ENCODE measurements around the gene HSD17B10.
A peak's percentile ranks its signal among the peaks of the same experiment; 100 is the strongest.

HSD17B10 gene

GRCh38 chrX:53447441-53447840 is 13.3 kb upstream of the HSD17B10 start:
- TF ChIP-seq, protein P1, sequence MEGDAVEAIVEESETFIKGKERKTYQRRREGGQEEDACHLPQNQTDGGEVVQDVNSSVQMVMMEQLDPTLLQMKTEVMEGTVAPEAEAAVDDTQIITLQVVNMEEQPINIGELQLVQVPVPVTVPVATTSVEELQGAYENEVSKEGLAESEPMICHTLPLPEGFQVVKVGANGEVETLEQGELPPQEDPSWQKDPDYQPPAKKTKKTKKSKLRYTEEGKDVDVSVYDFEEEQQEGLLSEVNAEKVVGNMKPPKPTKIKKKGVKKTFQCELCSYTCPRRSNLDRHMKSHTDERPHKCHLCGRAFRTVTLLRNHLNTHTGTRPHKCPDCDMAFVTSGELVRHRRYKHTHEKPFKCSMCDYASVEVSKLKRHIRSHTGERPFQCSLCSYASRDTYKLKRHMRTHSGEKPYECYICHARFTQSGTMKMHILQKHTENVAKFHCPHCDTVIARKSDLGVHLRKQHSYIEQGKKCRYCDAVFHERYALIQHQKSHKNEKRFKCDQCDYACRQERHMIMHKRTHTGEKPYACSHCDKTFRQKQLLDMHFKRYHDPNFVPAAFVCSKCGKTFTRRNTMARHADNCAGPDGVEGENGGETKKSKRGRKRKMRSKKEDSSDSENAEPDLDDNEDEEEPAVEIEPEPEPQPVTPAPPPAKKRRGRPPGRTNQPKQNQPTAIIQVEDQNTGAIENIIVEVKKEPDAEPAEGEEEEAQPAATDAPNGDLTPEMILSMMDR (IDR thresholded peaks at IDR 0.05; ENCODE audit: insufficient read depth, low read depth, low read length, missing control alignments): no peak
- H3K4me3 ChIP-seq (ENCODE audit: low read depth, low read length): no peak overlapping the region

DNA sequence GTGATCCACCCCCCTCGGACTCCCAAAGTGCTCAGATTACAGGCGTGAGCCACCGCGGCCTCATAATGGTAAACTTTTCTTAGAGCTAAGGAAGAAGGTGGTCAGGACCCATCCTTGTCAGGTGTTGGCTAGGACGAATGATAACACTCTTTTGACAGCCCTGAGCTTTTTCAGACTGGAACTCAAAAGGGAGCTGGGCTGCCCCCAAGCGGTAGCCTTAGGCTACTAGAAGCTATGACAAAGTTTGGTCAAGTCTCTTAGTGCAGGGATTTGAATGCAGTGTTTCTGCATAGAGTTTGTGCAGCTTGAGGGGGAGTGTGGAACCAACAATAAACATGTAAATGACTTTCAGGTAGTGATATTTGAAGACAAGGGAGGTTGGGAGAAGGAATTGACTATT is 11.8 kb upstream of the HSD17B10 start:
- H3K4me3 ChIP-seq (ENCODE audit: low read depth, low read length): no peak overlapping the region
- DNase-seq (ENCODE audit: low read depth): peak; percentile 49
- TF ChIP-seq, protein P1 (IDR thresholded peaks at IDR 0.05; ENCODE audit: insufficient read depth, low read depth, low read length, missing control alignments): peak; percentile 52

More at GRCh38 chrX:53447441-53447840, 13.3 kb upstream of the HSD17B10 start:
- no peak for DNase-seq (ENCODE audit: low read depth)

- DNase-seq (ENCODE audit: low read depth): no peak
- H3K4me3 ChIP-seq (ENCODE audit: low read depth, low read length): peak overlapping the region; percentile 44
- TF ChIP-seq, protein P1 (IDR thresholded peaks at IDR 0.05; ENCODE audit: insufficient read depth, low read depth, low read length, missing control alignments): no peak
Measured at GRCh38 chrX:53442322-53442631, 8.1 kb upstream of the HSD17B10 start.

DNA sequence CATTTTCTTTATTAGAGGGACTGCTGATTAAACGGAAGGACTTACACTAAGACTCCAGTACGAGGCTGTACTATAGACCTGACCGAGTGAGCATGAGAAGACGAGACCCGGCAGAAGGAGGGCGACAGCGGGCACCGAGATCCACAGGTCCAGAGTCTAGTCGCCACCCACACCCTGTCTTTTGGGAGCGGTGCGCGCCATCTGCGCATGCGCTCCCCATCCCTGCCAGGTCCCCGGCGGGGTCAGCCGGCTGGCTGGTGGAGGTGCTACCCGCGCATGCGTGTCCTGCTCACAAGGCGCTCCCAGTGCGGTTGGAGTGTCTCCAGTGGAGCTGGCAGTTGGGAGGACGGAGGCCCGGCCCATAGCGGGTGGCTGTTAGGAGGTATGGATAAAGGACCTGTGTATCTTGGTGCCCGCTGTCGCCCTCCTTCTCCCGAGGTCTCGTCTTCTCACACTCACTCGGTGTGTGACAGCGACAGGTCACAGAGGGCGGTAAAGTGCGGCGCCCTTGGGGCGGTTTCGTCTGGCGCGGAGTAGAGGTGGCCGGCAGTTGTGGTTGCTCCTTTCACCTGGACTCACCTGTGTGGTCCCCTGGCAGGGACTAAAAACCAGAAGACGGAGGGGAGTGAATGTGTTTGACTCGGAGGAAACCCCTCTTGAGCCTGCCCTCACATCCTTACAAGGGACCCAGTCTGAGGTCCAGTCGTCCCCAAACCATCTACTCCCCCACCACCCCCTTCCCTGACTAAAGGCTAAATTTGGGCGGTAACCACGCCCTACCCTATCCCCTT is 7.6 kb upstream of the HSD17B10 start:
- H3K4me3 ChIP-seq (ENCODE audit: low read depth, low read length): peak overlapping the region; percentile 44
- TF ChIP-seq, protein P1 (IDR thresholded peaks at IDR 0.05; ENCODE audit: insufficient read depth, low read depth, low read length, missing control alignments): no peak
- DNase-seq (ENCODE audit: low read depth): peak; percentile 82

GRCh38 chrX:53440621-53441517 is 6.7 kb upstream of the HSD17B10 start:
- H3K4me3 ChIP-seq (ENCODE audit: low read depth, low read length): peak overlapping the region; percentile 44
- TF ChIP-seq, protein P1 (IDR thresholded peaks at IDR 0.05; ENCODE audit: insufficient read depth, low read depth, low read length, missing control alignments): no peak
- DNase-seq (ENCODE audit: low read depth): no peak

- no peak for DNase-seq (ENCODE audit: low read depth)
- H3K4me3 ChIP-seq (ENCODE audit: low read depth, low read length): no peak overlapping the region
- TF ChIP-seq, protein P1 (IDR thresholded peaks at IDR 0.05; ENCODE audit: insufficient read depth, low read depth, low read length, missing control alignments): no peak
Measured at GRCh38 chrX:53440101-53440500, 5.9 kb upstream of the HSD17B10 start.
